Naive thymus-derived CD8-positive, alpha-beta T cell (primary cell): ENCODE data around the gene NECAB2. TPM values are rescaled to one million over a fixed set of nuclear protein-coding genes. Genes with fewer than 3 reads are reported as not detected.

ENCODE experiments used
- ATAC-seq, 2 donors: fragments of 150-1000 bp; cut with Tn5 transposase in 1 of 2; sonication (Bioruptor Pico), chemical (Tn5 transposase) in 1 of 2; 1 replicate in 1 of 2; 2 replicates in 1 of 2; pipeline ENCODE4 v1.10.0; 2021; ENCODE audit warnings: mild to moderate bottlenecking in 2 of 2, moderate library complexity in 2 of 2
- POLR2A ChIA-PET: fragments of 350-600 bp; sonication (Branson Sonifier 250); formaldehyde crosslinking; loops from one replicate; lab custom pipeline; 2021; ENCODE audit warnings: antibody characterized with exemption; lab: Charles Lee
- DNase-seq, 10 donors: peaks; one replicate each; pipeline versions ENCODE4 v3.0.0 to v3.0.0-alpha.2; 2020 to 2022
- H3K27ac Mint-ChIP-seq, 10 donors: one replicate each; pipeline ENCODE4 v1.8.0; 2020 to 2022; ENCODE audit warnings: mild to moderate bottlenecking in 10 of 10, mixed read lengths in 10 of 10, moderate library complexity in 4 of 10, inconsistent platforms in 1 of 10
- H3K27me3 Mint-ChIP-seq, 5 donors: one replicate each; pipeline ENCODE4 v1.8.0; 2021 to 2022; ENCODE audit warnings: mixed read lengths in 5 of 5
- H3K36me3 Mint-ChIP-seq, 3 donors: one replicate each; pipeline ENCODE4 v1.8.0; 2020 to 2022; ENCODE audit warnings: mixed read lengths in 3 of 3, mild to moderate bottlenecking in 2 of 3, inconsistent platforms in 1 of 3
- H3K4me1 Mint-ChIP-seq, 4 donors: one replicate each; pipeline ENCODE4 v1.8.0; 2021 to 2022; ENCODE audit warnings: mixed read lengths in 4 of 4
- H3K4me3 Mint-ChIP-seq, 10 donors: one replicate each; pipeline ENCODE4 v1.8.0; 2020 to 2022; ENCODE audit warnings: mild to moderate bottlenecking in 10 of 10, mixed read lengths in 10 of 10, moderate library complexity in 6 of 10, inconsistent platforms in 1 of 10
- H3K9me3 Mint-ChIP-seq, 9 donors: one replicate each; pipeline ENCODE4 v1.8.0; 2020 to 2022; ENCODE audit warnings: mixed read lengths in 9 of 9, mild to moderate bottlenecking in 3 of 9, inconsistent platforms in 1 of 9, moderate library complexity in 1 of 9
- polyA plus RNA-seq, 3 donors: library from polyadenylated mRNA; unstranded; fragments of 300-500 nt; fragmentation: Illumina TruSeq; gene quantifications; one replicate each; pipeline ENCODE4 v1.2.3, GENCODE V29; 2021
- total RNA-seq, 8 experiments: library from RNA in 2 of 8; stranded (reverse) in 2 of 8; gene quantifications; one replicate each; pipeline ENCODE4 v1.2.3 and lab custom pipeline; 2021 to 2026

The NECAB2 gene
- total and polyA plus RNA-seq, 5 experiments from 2014 or later = not detected

- H3K4me3 Mint-ChIP-seq = no peak overlapping the region
- POLR2A ChIA-PET = no interaction called here
- H3K36me3 Mint-ChIP-seq = no peaks in the 10 kb centered on the region
- H3K4me1 Mint-ChIP-seq = peaks cover 0 to 12% (median 3%) of the 10 kb centered on the region in 4 donors
- peaks cover 10 to 70% (median 48%) of the 10 kb centered on the region in 5 donors for H3K27me3 Mint-ChIP-seq
- H3K9me3 Mint-ChIP-seq = peaks cover 0 to 4% (median 0%) of the 10 kb centered on the region in 9 donors
- peak in 1 of 10 donors; percentile 42 for DNase-seq
- H3K27ac Mint-ChIP-seq = no peak overlapping the region
- no peak for ATAC-seq
Measured at GRCh38 chr16:83996481-83997252, 28.6 kb downstream of the NECAB2 start.

- Mint-ChIP-seq H3K27me3 (peaks cover 8 to 66% (median 39%) of the 10 kb centered on the region in 5 donors), H3K36me3 (no peaks in the 10 kb centered on the region), H3K9me3 (peaks cover 0 to 4% (median 0%) of the 10 kb centered on the region in 9 donors), H3K4me1 (peaks cover 0 to 12% (median 3%) of the 10 kb centered on the region in 4 donors), H3K4me3 (no peak overlapping the region), H3K27ac (peak overlapping the region in 1 of 10 donors; percentile 72)
- no peak for ATAC-seq
- peak in 1 of 10 donors; percentile 36 for DNase-seq
- POLR2A ChIA-PET = no interaction called here
Measured at GRCh38 chr16:83998091-83998490, 30.0 kb downstream of the NECAB2 start.

- ATAC-seq (no peak), DNase-seq (peak in 1 of 10 donors; percentile 44)
- H3K4me3 Mint-ChIP-seq = no peak overlapping the region
- no peaks in the 10 kb centered on the region for H3K36me3 Mint-ChIP-seq
- POLR2A ChIA-PET = no interaction called here
- H3K27me3 Mint-ChIP-seq = peaks cover 4 to 36% (median 23%) of the 10 kb centered on the region in 5 donors
- H3K27ac Mint-ChIP-seq = no peak overlapping the region
- peaks cover 0 to 4% (median 0%) of the 10 kb centered on the region in 9 donors for H3K9me3 Mint-ChIP-seq
- peaks cover 0 to 3% (median under 1%) of the 10 kb centered on the region in 4 donors for H3K4me1 Mint-ChIP-seq
Measured at GRCh38 chr16:84000989-84001642, 33.1 kb downstream of the NECAB2 start.

DNA sequence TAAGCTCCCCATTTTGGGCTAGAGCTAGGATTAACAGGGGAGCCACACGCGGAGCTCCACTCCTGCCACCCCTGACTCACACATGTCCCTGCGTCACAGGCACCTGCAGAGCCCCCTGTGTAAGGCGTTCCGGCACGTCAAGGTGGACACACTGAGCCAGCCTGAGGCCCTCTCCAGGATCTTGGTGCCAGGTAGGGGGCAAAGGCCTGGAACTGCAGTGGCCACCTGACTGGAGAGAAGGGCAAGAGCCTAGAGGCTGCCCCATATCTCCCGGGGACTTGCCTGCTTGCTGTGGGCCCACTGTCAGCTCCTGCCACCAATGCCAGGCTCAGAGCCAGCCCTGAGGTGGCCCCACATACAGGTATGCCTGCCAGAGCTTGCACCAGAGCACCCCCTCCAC lies 33.7 kb downstream of the NECAB2 start:
- Mint-ChIP-seq H3K4me1 (no peaks in the 10 kb centered on the region), H3K27ac (no peak overlapping the region), H3K4me3 (no peak overlapping the region), H3K36me3 (no peaks in the 10 kb centered on the region), H3K27me3 (peaks cover 0 to 30% (median 17%) of the 10 kb centered on the region in 5 donors), H3K9me3 (no peaks in the 10 kb centered on the region)
- peak in 1 of 10 donors; percentile 57 for DNase-seq
- POLR2A ChIA-PET = no interaction called here
- ATAC-seq = no peak

- no peak overlapping the region for H3K27ac Mint-ChIP-seq
- POLR2A ChIA-PET = no interaction called here
- no peaks in the 10 kb centered on the region for H3K4me1 Mint-ChIP-seq
- DNase-seq = no peak
- H3K36me3 Mint-ChIP-seq = no peaks in the 10 kb centered on the region
- H3K4me3 Mint-ChIP-seq = no peak overlapping the region
- no peaks in the 10 kb centered on the region for H3K9me3 Mint-ChIP-seq
- peaks cover 0 to 22% (median 15%) of the 10 kb centered on the region in 5 donors for H3K27me3 Mint-ChIP-seq
- ATAC-seq = no peak
Measured at GRCh38 chr16:84003038-84003437, 35.0 kb downstream of the NECAB2 start.

DNA sequence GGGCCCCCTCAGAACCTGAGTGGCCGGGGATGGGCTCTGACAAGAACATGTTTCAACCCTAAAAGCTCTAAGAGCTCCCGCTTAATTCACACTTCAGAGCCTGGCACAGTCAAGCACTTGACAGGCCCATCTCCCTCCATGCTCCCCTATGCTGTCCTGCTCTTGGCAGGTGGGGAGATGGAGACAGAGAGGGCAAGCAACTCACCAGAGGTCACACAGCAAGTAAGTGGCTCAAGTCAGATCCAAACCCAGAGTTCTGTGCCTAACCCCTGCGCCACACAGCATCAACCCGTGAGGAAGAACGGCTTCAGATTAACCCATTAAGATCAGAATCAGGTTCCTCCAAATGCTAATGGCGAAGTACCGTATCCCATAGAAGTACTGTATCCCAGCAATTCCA lies 36.4 kb downstream of the NECAB2 start:
- no peak for ATAC-seq
- DNase-seq = peak in 1 of 10 donors; percentile 4
- H3K27me3 Mint-ChIP-seq = peaks cover 2 to 19% (median 10%) of the 10 kb centered on the region in 5 donors
- no peak overlapping the region for H3K4me3 Mint-ChIP-seq
- no peak overlapping the region for H3K27ac Mint-ChIP-seq
- POLR2A ChIA-PET = no interaction called here
- no peaks in the 10 kb centered on the region for H3K9me3 Mint-ChIP-seq
- H3K4me1 Mint-ChIP-seq = no peaks in the 10 kb centered on the region
- H3K36me3 Mint-ChIP-seq = no peaks in the 10 kb centered on the region

DNA sequence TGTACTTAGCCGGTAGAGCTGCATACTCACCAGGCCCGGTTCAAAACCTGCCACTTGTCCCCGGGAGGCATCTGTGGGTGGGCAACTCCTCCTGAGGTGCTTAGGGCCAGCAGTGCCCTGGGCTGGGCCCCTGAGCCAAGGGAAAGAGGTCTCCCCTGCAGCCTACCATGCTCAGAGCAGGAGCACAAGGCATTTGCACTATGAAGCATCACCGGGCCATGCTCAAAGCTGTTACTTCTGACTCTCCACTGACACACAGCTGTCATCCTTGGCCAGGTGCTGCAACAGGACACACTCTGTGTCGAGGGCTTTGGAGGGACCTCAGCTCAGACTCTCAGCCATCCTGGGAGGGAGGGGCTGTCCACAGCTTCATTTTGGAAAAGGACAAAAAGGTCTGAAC lies 37.3 kb downstream of the NECAB2 start:
- Mint-ChIP-seq H3K9me3 (no peaks in the 10 kb centered on the region), H3K27me3 (peaks cover 2 to 16% (median 10%) of the 10 kb centered on the region in 5 donors), H3K4me3 (no peak overlapping the region), H3K4me1 (no peaks in the 10 kb centered on the region), H3K36me3 (no peaks in the 10 kb centered on the region), H3K27ac (no peak overlapping the region)
- no peak for ATAC-seq
- POLR2A ChIA-PET = no interaction called here
- DNase-seq = peak in 1 of 10 donors; percentile 55

DNA sequence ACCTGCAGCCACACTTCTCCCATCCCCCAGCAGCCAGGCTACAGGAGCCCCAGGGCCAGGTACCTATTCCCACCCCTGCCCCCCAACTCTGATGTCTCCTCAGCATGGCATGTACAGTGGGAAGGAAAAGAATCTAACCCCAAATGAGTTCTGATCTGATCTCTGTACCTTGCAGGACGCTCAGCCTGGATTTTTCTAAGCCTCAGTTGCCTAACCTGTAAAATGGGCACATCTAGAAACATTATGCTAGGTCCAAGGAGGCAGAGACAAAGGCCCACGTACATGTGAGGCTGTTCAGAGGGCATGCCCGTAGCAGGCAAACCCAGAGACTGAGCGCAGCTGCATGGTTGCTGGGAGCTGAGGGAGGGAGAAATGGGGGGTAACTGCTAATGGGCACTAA lies 39.5 kb downstream of the NECAB2 start:
- H3K27ac Mint-ChIP-seq = no peak overlapping the region
- POLR2A ChIA-PET = no interaction called here
- no peaks in the 10 kb centered on the region for H3K4me1 Mint-ChIP-seq
- H3K27me3 Mint-ChIP-seq = peaks cover 0 to 8% (median 2%) of the 10 kb centered on the region in 5 donors
- ATAC-seq = no peak
- no peak overlapping the region for H3K4me3 Mint-ChIP-seq
- no peaks in the 10 kb centered on the region for H3K36me3 Mint-ChIP-seq
- no peaks in the 10 kb centered on the region for H3K9me3 Mint-ChIP-seq
- DNase-seq = peak in 1 of 10 donors; percentile 35

DNA sequence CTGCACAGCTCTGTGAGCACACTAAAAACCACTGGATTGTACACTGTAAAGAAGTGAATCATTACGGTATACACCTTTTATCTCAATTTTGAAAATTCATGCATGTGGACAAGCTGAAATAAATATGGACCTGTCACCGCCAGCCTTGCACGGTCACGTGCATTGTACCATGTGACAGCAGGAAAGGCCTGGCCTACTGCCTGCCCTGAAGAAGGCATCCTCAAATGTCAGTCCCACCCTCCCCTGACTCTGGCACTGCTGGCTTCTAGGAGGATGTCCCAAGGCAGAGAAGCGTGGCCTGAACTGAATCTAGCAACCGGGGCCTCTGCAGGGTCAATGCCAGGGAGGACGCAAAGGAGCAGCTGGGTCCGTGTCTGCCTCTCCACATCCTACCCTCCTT lies 39.9 kb downstream of the NECAB2 start:
- DNase-seq (peak in 1 of 10 donors; percentile 38), ATAC-seq (no peak)
- no peaks in the 10 kb centered on the region for H3K9me3 Mint-ChIP-seq
- no peaks in the 10 kb centered on the region for H3K36me3 Mint-ChIP-seq
- no peak overlapping the region for H3K27ac Mint-ChIP-seq
- no peak overlapping the region for H3K4me3 Mint-ChIP-seq
- POLR2A ChIA-PET = no interaction called here
- H3K27me3 Mint-ChIP-seq = peaks cover 0 to 5% (median 2%) of the 10 kb centered on the region in 5 donors
- no peaks in the 10 kb centered on the region for H3K4me1 Mint-ChIP-seq

DNA sequence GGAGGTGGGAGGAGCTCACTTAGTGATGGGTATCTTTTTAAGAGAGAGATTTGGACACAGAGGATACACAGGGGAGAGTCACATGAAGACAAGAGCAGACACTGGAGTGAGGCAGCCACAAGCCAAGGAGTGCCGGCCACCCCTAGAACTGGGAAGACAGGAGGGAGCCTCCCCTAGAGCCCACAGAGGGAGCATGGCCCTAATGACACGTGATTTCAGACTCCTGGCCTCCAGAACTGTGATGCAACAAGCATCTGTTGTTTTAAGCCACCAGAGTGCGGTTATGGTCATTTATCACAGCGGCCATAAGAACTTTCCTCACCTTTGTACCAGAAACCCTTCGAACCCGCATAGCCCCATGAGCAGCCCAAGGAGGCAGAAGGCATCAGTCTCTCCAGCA lies 41.2 kb downstream of the NECAB2 start:
- no peaks in the 10 kb centered on the region for H3K36me3 Mint-ChIP-seq
- no peak overlapping the region for H3K4me3 Mint-ChIP-seq
- peak overlapping the region in 1 of 10 donors; percentile 5 for H3K27ac Mint-ChIP-seq
- DNase-seq (no peak), ATAC-seq (no peak)
- no peaks in the 10 kb centered on the region for H3K9me3 Mint-ChIP-seq
- H3K27me3 Mint-ChIP-seq = peaks cover 0 to 4% (median 2%) of the 10 kb centered on the region in 5 donors
- H3K4me1 Mint-ChIP-seq = peaks cover 2 to 5% (median 3%) of the 10 kb centered on the region in 4 donors
- POLR2A ChIA-PET = no interaction called here

GRCh38 chr16:84013787-84014569 lies 45.9 kb downstream of the NECAB2 start:
- POLR2A ChIA-PET = no interaction called here
- Mint-ChIP-seq H3K27ac (peak overlapping the region in 2 of 10 donors; percentile 13 to 57), H3K27me3 (peaks cover 0 to 3% (median 0%) of the 10 kb centered on the region in 5 donors), H3K4me1 (peaks cover 7 to 12% (median 9%) of the 10 kb centered on the region in 4 donors), H3K9me3 (peaks cover 0 to 8% (median 3%) of the 10 kb centered on the region in 9 donors), H3K4me3 (peak overlapping the region in 4 of 10 donors; percentile 10 to 46 (median 37)), H3K36me3 (no peaks in the 10 kb centered on the region)
- DNase-seq = peak in 9 of 10 donors; percentile 7 to 60 (median 33)
- ATAC-seq = peak; percentile 76 to 80

- no peak for ATAC-seq
- Mint-ChIP-seq H3K27me3 (peaks cover 0 to 8% (median 2%) of the 10 kb centered on the region in 5 donors), H3K9me3 (peaks cover 0 to 13% (median 4%) of the 10 kb centered on the region in 9 donors), H3K27ac (peak overlapping the region in 1 of 10 donors; percentile 57), H3K4me1 (peaks cover 7 to 12% (median 9%) of the 10 kb centered on the region in 4 donors), H3K4me3 (peak overlapping the region in 3 of 10 donors; percentile 31 to 46 (median 43)), H3K36me3 (peaks cover 0 to 6% (median 0%) of the 10 kb centered on the region in 3 donors)
- no peak for DNase-seq
- POLR2A ChIA-PET = no interaction called here
Measured at GRCh38 chr16:84014570-84015327, 46.7 kb downstream of the NECAB2 start.
